Erythroblast (primary cell): ENCODE data around the gene MAD1L1.
"Not testable (repeated sequence)": the region's sequence is repeated elsewhere in the genome, so short reads cannot be mapped to it uniquely, and the experiment has no call there.

Experiments used
- DNase-seq, 2 experiments: peaks; one replicate each; lab custom pipeline; 2025; lab: John Stamatoyannopoulos, UW
- GATA1 ChIP-seq: IDR thresholded peaks from 2 replicates; pipeline ENCODE4 v1.6.1; 2011; ENCODE audit warnings: low read depth, mild to moderate bottlenecking, control low read depth, low read length, moderate library complexity
- POLR2A ChIP-seq: IDR thresholded peaks from 2 replicates; pipeline ENCODE4 v1.6.1; 2011; ENCODE audit warnings: mild to moderate bottlenecking, low read length

MAD1L1 gene

DNA sequence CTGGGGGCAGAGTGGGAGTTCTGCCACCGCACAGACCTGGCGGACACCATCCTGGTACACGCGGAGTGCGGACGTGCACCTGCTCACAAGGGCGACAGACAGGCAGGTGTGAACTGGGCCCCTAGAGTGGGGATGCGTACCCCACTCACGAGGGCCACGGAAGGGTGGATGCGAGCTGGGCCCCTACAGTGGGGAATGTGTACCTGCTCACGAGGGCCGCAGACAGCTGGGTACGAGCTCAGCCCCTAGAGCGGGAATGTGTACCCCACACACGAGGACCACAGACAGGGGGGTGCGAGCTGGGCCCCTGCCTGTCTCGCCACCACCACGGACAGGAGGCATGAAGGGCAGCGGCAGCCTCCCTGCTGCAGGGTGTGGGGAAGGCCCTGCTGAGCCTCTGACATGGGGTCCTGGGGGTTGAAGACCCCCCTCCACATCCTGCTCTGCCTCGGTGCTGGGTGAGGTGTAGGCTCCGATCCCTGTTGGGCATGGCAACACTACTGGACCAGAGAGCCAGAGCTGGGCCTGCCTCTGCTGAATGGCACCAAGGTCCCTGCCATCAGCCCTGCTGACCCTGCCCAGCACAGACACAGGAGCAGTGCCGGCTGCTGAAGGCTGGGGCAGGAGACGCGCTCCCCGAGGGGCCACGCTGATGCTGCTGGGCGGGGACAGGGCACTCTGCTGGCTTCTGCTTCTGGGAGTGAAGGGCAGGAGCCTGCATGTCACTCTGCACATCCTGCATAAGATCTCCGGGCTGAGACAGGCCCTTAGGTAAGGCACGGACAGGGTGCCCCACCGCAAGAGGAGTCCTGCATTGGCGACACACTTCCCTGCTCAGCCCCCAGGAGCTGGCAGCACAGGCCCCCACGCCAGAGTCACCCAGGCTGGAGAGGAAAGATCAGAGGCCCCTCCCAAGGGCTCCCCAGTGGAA is 259.2 kb downstream of the MAD1L1 start:
- no peak for DNase-seq
- no peak for TF ChIP-seq GATA1
- no peak for TF ChIP-seq POLR2A

DNA sequence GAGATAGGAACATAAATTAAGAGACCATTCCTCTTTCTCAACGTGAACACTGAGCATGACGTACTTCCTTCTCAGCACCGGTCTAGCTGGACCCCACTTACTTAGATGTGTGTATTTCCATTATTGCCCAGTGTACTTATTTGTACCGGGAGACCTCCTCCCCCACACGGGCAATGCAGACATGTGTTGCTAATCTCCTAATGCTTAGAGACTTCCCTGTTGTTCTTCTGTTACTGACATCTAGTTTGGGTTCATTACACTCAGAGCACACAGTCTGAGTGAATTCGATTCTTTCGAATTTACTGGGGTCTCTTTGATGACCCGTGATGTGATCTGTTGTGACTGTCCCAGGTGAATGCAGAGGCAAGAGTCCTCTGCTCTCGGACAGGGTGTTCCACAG is 260.0 kb downstream of the MAD1L1 start:
- TF ChIP-seq POLR2A = no peak
- no peak for TF ChIP-seq GATA1
- no peak for DNase-seq

DNA sequence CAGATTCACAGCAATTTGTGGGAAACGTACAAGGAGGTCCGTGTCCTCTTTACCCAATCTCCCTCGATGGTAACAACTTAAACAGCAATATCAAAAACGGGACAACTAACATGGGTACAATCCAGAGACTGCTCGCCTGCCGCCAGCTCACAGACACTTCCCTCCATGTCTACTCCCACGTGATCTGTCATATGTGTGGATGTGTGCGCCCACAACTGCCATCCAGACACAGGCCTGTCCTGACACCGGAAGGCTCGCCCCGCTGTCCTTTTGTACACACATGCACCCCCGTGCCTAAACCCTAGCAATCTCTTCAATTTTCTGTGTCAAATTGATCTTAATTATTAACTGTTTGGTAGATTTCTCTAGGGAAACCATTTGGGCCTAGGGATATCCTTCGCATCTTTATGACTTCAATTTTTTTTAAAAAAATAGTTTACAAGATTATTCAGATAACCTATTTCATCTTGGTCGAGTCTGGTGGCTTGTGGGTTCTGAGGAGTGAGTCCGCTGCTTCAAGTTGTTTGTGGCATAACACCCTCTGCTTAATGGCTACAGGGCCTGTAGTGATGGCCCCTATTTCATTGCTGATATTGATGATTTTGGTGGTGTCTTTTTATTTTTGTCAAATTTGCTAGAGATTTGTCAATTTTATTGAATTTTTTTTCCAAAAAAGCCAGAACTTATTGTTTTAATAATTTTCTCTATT is 260.6 kb downstream of the MAD1L1 start:
- TF ChIP-seq GATA1 (no peak), POLR2A (no peak)
- no peak for DNase-seq

DNA sequence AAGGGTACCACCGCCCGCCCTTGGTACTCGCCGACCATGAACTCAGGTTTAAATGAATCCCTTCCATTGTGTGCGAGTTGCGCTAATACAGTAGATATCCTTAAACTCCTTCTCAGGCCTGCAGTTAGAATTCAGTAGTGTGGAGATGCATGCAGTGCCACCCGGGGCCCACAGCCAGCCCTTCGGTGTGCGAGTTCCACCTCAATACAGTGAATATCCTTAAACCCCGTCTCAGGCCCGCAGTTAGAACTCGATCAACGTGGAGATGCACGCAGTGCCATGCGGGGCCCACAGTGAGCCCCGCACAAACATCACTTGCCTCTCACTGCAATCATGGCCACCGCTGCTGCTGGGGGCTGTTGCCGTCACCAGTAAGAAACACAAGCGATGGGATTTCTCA is 261.9 kb downstream of the MAD1L1 start:
- DNase-seq = no peak
- TF ChIP-seq GATA1 = no peak
- no peak for TF ChIP-seq POLR2A

DNA sequence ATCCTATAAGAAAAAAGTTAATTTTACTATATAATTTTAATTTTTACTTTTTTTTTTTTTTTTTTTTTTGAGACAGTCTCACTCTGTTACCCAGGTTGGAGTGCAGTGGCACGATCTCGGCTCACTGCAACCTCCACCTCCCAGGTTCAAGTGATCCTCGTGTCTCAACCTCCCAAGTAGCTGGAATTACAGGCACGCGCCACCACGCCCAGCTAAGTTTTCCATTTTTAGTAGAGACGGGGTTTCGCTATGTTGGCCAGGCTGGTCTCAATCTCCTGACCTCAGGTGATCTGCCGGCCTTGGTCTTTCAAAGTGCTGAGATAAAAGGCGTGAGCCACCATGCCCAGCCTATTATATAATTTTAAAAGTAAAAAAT is 262.5 kb downstream of the MAD1L1 start:
- DNase-seq = not testable (repeated sequence)

DNA sequence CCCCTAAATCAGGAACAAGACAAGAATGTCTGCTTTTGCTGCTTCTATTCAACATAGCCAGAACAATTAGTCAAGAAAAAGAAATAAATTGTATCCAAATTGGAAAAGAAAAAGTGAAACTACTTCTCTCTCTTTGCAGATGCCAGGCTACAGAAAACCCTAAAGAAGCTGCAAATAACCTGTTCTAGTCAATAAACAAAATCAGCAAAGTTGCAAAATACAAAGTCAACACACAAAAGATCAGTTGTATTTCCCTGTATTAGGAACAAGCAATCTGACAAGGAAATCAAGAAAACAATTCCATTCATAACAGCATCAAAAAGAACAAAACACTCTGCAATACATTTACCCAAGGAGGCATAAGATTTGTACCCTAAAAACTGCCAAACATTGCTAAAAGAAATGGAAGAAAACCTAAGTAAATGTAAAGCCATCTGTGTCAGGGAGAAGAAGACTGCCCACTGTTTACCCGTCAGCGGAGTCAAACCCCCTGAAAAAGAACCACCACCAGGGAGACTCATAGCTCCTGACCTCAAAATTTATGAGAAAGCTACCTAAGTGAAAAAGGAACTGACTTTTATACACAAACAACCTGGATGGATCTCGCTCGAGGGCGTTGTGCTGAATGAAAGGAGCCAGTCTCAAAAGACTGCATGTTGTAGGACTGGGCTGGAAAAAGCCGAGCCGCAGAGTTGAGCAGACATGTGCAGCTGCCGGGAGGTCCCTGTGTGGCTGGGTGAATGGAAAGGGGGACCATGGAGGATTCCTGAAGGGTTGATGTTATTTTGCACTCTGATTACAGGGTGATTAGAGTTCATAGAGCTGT is 263.1 kb downstream of the MAD1L1 start:
- no peak for TF ChIP-seq POLR2A
- no peak for DNase-seq

DNA sequence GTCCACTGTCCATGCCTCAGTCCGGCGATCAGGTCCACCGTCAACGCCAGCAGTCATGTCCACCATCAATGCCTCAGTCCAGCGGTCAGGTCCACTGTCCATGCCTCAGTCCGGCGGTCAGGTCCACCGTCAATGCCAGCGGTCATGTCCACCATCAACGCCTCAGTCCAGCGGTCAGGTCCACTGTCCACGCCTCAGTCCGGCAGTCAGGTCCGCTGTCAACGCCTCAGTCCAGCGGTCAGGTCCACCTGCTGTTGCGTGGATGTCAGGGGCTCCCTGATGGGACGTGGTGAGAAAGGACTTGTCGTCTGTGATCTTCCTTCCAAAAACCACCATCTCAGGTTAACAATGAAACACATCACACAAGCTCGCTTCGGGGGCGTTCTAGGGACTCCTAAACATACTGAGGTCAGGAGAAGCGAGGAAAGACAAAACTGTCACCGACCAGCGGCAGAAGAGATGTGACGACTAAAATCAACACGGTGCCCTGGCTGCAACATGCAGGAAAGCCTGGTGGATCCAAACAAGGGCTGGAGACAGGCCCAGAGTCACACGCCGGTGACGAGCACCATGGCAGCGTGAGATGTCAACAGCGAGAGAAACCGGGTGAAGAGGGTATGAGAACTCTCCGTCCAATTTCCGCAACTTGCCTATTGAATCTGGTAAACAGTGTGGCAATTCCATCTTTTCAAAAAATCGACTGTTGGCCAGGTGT is 264.2 kb downstream of the MAD1L1 start:
- TF ChIP-seq GATA1 (no peak), POLR2A (no peak)
- DNase-seq = no peak

DNA sequence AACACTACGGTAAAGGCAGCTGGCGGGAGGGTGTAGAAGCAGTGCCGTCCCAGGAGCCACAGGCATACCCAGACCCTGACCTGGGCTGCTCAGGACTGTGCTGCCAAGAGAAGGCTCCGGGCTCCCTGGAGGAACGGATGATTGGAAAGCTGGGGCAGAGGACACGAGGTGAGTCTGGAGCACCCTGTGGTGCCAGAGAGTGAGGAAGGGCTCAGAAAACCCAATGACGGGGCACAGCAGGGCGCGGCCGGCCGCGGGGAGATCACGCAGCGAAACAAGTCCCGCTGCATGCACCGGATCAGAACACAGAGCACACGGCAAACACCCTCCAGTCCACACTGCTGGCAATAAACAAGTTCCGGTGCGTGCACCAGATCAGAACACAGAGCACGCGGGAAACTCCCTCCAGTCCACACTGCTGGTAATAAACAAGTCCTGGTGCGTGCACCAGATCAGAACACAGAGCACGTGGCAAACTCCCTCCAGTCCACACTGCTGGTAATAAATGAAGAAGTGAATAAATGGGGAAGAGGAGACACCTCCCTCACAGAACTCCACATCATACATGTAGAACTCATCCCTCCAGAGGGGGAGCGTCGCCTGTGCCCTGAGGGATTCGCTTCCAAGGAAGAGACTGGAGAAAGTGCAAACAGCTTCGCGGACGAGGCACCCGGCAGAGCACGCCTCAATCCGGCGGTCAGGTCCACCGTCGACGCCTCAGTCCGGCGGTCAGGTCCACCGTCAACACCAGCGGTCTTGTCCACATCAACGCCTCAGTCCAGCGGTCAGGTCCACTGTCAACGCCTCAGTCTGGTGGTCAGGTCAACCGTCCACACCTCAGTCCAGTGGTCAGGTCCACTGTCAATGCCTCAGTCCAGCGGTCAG is 265.0 kb downstream of the MAD1L1 start:
- no peak for TF ChIP-seq POLR2A
- TF ChIP-seq GATA1 = no peak
- DNase-seq = no peak

DNA sequence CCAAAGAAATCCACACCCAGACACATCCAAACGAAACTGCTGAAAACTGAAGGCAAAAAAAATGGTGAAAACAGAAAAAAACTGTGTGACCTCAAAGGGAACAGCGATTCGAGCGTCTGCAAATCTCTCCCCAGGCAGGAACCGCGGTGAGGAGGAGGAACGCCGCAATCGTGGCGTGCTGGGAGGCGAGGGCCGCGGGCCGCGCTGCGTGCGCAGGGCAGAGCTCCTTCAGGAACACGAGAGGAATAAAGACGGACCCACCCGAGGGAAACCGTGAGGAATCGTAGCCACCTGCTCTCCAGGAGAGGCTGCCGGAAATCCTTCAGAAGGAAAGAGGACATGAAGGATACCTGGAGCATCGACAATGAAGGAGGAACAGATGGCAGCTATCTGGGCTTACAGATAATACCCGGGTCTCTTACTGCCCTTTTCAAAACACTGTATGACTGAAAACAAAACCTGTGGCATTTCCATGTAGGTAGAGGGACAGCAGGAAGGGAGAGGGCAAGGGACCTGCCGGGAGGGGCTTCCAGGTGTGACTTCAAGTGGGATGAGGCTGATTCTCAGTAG is 266.0 kb downstream of the MAD1L1 start:
- TF ChIP-seq GATA1 (no peak), POLR2A (no peak)
- no peak for DNase-seq

DNA sequence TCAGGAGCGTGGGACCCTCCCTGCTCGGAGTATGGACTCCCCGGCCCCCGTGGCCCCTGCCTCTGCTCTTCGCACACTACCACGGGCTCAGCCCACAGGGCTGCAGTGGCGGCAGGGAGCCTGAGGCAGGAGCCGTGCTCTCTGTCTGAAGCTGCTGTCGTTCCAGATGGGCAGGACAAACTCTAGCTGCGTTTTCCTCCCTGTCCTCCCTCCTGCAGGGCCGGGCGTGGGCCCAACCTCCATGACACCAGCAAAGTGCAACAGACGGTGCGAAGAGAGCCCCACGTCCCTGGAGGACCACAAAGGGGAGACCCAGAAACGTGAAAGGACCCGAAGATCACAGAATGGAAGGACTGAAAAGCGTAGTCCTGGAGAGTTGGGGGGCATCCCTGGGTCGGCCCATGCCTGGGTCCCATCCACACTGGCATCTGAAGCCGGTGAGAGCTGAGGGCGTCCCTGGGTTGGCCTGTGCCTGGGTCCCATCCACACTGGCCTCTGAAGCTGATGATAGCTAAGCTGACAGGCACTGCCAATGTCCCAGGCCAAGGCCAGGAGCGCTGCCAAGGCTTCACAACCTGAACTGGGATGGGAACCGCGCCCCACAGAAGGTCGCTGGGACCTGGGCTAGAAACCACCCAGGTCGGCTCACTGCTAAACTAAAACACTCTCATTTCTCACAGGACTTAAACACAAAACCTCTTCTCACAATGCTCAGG is 267.0 kb downstream of the MAD1L1 start:
- TF ChIP-seq GATA1 (no peak), POLR2A (no peak)
- no peak for DNase-seq

DNA sequence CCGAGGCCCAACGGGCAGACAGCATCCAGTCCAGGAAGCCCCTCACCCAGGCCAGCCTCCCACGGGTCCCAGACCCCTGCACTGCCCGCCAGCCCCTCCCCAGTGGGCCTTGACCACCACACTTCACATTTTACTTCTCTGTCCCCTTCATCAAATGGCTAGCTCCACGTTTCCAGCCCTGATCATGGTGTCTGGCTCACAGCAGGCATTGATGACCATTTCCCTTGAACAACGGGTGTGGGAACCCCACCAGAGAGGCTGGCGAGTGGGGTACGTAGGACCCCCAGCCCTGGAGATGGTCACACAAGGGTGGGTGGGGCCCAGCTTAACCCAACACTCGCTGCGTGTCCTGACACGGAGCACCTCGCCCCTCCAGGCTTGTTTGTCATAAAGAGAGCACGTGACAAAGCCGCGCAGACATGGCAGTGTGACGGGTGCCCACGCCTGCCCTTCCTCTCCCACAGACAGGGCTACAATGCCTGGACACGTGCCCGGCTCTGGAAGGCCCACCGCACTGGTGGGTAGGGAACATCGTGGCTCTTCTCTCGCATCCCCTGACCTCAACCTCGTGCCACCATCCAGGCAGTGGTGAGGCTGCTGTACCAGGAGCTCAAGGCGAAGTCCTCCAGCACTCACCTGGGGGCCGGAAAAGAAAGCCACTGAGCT is 267.7 kb downstream of the MAD1L1 start:
- DNase-seq = no peak
- no peak for TF ChIP-seq POLR2A
